ENCODE data around the gene ARMC7. TPM values are rescaled to one million over a fixed set of nuclear protein-coding genes. Genes with fewer than 3 reads are reported as not detected.

The ARMC7 gene
- total and polyA plus RNA-seq, 2 of the 13 experiments (the other 11 are each of a cell fraction or from before 2014, with no cell fraction given): 3.9 to 4.2 TPM

GRCh38 chr17:75093548-75094158 is 16.1 kb upstream of the ARMC7 start (continued):
- TF ChIP-seq ZNF768 (CRISPR knock-in tag; IDR thresholded peaks at IDR 0.05) (peak; percentile 15; the same call in 1 of the 2 replicates), POLR2AphosphoS5 (IDR thresholded peaks at IDR 0.05; ENCODE audit: low read depth, low read length) (no peak), ARNT2 (CRISPR knock-in tag; IDR thresholded peaks at IDR 0.05; ENCODE audit: low read depth) (no peak), ERF (CRISPR knock-in tag; IDR thresholded peaks at IDR 0.05) (no peak; the same call in 1 of the 2 replicates), ZNF460 (CRISPR knock-in tag; IDR thresholded peaks at IDR 0.05; ENCODE audit: borderline replicate concordance) (0 out of 2 replicates have a peak, but pooled peaks have one; percentile 3), RAD21 (CRISPR knock-in tag; IDR thresholded peaks at IDR 0.05) (no peak), TSC22D2 (CRISPR knock-in tag; IDR thresholded peaks at IDR 0.05; ENCODE audit: borderline replicate concordance) (no peak), SAP130 (CRISPR knock-in tag; IDR thresholded peaks at IDR 0.05; ENCODE audit: low read depth) (peak; percentile 33; the same call in 1 of the 2 replicates), HES4 (CRISPR knock-in tag; IDR thresholded peaks at IDR 0.05; ENCODE audit: borderline replicate concordance) (no peak), ZNF891 (CRISPR knock-in tag; IDR thresholded peaks at IDR 0.05) (peak; percentile 32; the same call in 1 of the 2 replicates), ZNF225 (CRISPR knock-in tag; IDR thresholded peaks at IDR 0.05) (0 out of 2 replicates have a peak, but pooled peaks have one; percentile 6), GATAD2A (CRISPR knock-in tag; IDR thresholded peaks at IDR 0.05) (no peak), NCOA2 (CRISPR knock-in tag; IDR thresholded peaks at IDR 0.05) (no peak), ZFAT (CRISPR knock-in tag; conservative IDR thresholded peaks at IDR 0.05) (no peak), MIER2 (CRISPR knock-in tag; IDR thresholded peaks at IDR 0.05) (no peak), ZBTB7A (CRISPR knock-in tag; IDR thresholded peaks at IDR 0.05) (no peak), KLF11 (CRISPR knock-in tag; IDR thresholded peaks at IDR 0.05) (no peak), ZNF446 (CRISPR knock-in tag; IDR thresholded peaks at IDR 0.05) (no peak), SPEN (CRISPR knock-in tag; IDR thresholded peaks at IDR 0.05; ENCODE audit: low read depth) (no peak), ZFP36L1 (CRISPR knock-in tag; IDR thresholded peaks at IDR 0.05) (no peak), HNRNPLL (IDR thresholded peaks at IDR 0.05; ENCODE audit: low read depth, low read length, poor library complexity, severe bottlenecking) (peak; percentile 77), TEAD3 (CRISPR knock-in tag; optimal IDR thresholded peaks at IDR 0.05; ENCODE audit: borderline replicate concordance) (peak; percentile 29), DNMT1 (CRISPR knock-in tag; IDR thresholded peaks at IDR 0.05) (no peak)
- TF ChIP-seq, protein P1, sequence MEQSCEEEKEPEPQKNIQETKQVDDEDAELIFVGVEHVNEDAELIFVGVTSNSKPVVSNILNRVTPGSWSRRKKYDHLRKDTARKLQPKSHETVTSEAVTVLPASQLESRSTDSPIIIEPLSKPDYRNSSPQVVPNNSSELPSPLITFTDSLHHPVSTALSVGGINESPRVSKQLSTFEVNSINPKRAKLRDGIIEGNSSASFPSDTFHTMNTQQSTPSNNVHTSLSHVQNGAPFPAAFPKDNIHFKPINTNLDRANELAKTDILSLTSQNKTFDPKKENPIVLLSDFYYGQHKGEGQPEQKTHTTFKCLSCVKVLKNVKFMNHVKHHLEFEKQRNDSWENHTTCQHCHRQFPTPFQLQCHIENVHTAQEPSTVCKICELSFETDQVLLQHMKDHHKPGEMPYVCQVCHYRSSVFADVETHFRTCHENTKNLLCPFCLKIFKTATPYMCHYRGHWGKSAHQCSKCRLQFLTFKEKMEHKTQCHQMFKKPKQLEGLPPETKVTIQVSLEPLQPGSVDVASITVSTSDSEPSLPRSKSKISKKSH (CRISPR knock-in tag; IDR thresholded peaks at IDR 0.05; ENCODE audit: borderline replicate concordance): 0 out of 2 replicates have a peak, but pooled peaks have one; percentile 35
- TF ChIP-seq, protein P2, sequence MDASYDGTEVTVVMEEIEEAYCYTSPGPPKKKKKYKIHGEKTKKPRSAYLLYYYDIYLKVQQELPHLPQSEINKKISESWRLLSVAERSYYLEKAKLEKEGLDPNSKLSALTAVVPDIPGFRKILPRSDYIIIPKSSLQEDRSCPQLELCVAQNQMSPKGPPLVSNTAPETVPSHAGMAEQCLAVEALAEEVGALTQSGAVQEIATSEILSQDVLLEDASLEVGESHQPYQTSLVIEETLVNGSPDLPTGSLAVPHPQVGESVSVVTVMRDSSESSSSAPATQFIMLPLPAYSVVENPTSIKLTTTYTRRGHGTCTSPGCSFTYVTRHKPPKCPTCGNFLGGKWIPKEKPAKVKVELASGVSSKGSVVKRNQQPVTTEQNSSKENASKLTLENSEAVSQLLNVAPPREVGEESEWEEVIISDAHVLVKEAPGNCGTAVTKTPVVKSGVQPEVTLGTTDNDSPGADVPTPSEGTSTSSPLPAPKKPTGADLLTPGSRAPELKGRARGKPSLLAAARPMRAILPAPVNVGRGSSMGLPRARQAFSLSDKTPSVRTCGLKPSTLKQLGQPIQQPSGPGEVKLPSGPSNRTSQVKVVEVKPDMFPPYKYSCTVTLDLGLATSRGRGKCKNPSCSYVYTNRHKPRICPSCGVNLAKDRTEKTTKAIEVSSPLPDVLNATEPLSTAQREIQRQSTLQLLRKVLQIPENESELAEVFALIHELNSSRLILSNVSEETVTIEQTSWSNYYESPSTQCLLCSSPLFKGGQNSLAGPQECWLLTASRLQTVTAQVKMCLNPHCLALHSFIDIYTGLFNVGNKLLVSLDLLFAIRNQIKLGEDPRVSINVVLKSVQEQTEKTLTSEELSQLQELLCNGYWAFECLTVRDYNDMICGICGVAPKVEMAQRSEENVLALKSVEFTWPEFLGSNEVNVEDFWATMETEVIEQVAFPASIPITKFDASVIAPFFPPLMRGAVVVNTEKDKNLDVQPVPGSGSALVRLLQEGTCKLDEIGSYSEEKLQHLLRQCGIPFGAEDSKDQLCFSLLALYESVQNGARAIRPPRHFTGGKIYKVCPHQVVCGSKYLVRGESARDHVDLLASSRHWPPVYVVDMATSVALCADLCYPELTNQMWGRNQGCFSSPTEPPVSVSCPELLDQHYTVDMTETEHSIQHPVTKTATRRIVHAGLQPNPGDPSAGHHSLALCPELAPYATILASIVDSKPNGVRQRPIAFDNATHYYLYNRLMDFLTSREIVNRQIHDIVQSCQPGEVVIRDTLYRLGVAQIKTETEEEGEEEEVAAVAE (CRISPR knock-in tag; IDR thresholded peaks at IDR 0.05; ENCODE audit: borderline replicate concordance): no peak
